ENCODE data around the gene COL23A1.

- no peak for TF ChIP-seq CTCF (conservative IDR thresholded peaks at IDR 0.05 in 1 of 2, IDR thresholded peaks at IDR 0.05 in 1 of 2; ENCODE audit: low read depth in 1 of 2, low read length in 2 of 2)
- TF ChIP-seq EZH2 (IDR thresholded peaks at IDR 0.05; ENCODE audit: low read length, missing control alignments) = no peak
Observed at GRCh38 chr5:178189433-178189832, 400.8 kb downstream of the COL23A1 start.

Measured in fibroblast of lung (primary cell).